Right cardiac atrium (tissue), 5 donors: Measurements from ENCODE around the gene RASA3. TPM values are rescaled to one million over a fixed set of nuclear protein-coding genes. Genes with fewer than 3 reads are reported as not detected.
A peak's percentile ranks its signal among the peaks of the same experiment; 100 is the strongest.

Experiments
- ATAC-seq, 2 donors: fragments of 200-7000 bp; cut with Tn5 transposase; one replicate each; pipeline versions ENCODE4 v1.8.0 to v1.9.1; 2020; ENCODE audit warnings: moderate library complexity in 2 of 2, mild to moderate bottlenecking in 1 of 2
- DNase-seq, 3 donors: peaks; one replicate each; pipeline ENCODE4 v3.0.0-alpha.2; 2020
- H3K27ac ChIP-seq: one replicate; pipeline ENCODE4 v1.5.1; 2013; ENCODE audit warnings: mild to moderate bottlenecking, low read length, control low read depth, moderate library complexity
- H3K27me3 ChIP-seq: one replicate; pipeline ENCODE4 v1.6.1; 2013; ENCODE audit not compliant: control insufficient read depth, insufficient read depth
- H3K4me1 ChIP-seq: one replicate; pipeline ENCODE4 v1.6.1; 2013; ENCODE audit warnings: low read length; ENCODE audit not compliant: control insufficient read depth, insufficient read depth
- H3K4me3 ChIP-seq: one replicate; pipeline ENCODE4 v1.5.1; 2013; ENCODE audit warnings: low read length, control low read depth
- H3K9me3 ChIP-seq: one replicate; pipeline ENCODE4 v1.6.1; 2013; ENCODE audit warnings: low read length; ENCODE audit not compliant: control insufficient read depth
- WGBS: extraction: QIAGEN DNeasy Blood & Tissue Kit; methylation state at CpG from one replicate; pipeline ENCODE4 v1.1.7; 2013; 5-methylcytosine and 5-hydroxymethylcytosine counted together
- intact Hi-C, 4 donors: fragments of 100-400 bp; cut with DNase I; formaldehyde crosslinking; loops; one replicate each; pipeline versions ENCODE4 v1.11.0 to v1.14.0; 2022 to 2023
- polyA plus RNA-seq: library from polyadenylated mRNA; stranded (reverse); fragments of 200-250 nt; gene quantifications from one replicate; pipeline ENCODE4 v1.2.3, GENCODE V29; 2013
- total RNA-seq, 4 donors: library from RNA; stranded (reverse); fragmentation: NEBNext Ultra II Directional; extraction: Animal tissue kit (Norgen Biotek cat#: 25700); gene quantifications; one replicate each; pipeline ENCODE4 v1.2.1, GENCODE V29; 2021
- donor health status: healthy with polysubstance abuse.
- donor health status: DM: no; HTN: yes; CAD: no.
- donor health status: DM: no; HTN: no; CAD: no.
- donor health status: DM: no; HTN: yes; CAD: no; lungs with severe emphysema.
- donor health status: DM: yes; HTN: yes; CAD: no.

Gene RASA3
- total and polyA plus RNA-seq, 5 donors: 7.4 to 15.5 (median 10.8) TPM

DNA sequence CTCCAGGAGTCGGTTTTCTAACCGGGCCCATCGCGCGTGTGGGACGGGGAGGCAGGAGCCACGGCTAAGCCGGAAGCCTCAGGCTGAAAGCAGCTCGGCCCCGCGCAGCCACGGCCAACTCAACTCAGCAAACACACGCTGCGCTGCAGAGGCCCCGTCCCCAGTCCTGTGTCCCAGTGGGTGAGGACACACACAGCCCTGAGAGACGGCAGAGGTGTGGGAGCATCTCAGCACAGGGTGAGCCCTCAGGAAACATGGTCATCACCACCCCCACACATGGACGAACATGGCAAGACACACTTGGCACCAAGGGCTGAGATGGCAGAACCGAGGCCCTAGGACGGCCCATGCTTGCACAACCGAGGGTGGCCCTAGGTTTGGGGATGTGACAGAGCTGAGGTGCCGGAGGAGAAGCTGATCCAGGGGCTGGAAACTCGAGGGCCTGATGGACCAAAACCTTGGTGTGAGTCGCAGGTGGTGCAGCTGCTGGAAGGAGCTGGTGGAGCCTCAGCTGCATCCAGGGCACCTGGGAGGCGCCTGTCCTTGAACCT, 129.6 kb downstream of the RASA3 start:
- intact Hi-C loops: no loop called here
- no peak for ATAC-seq
- Histone ChIP-seq H3K4me3 (no peak overlapping the region), H3K27ac (no peak overlapping the region), H3K4me1 (peaks cover 2% of the 10 kb centered on the region), H3K9me3 (no peaks in the 10 kb centered on the region), H3K27me3 (no peaks in the 10 kb centered on the region)
- 93% methylated on average over 24 of the region's 24 CpGs for whole genome bisulfite sequencing
- peak; percentile 8 to 39 (median 36) for DNase-seq

GRCh38 chr13:114002009-114002544, 130.3 kb downstream of the RASA3 start:
- no peaks in the 10 kb centered on the region for H3K9me3 ChIP-seq
- ATAC-seq: no peak
- H3K27ac ChIP-seq: no peak overlapping the region
- peak; percentile 31 to 62 (median 35) for DNase-seq
- peaks cover 2% of the 10 kb centered on the region for H3K4me1 ChIP-seq
- 88% methylated on average over 27 of the region's 27 CpGs for WGBS
- H3K4me3 ChIP-seq: no peak overlapping the region
- H3K27me3 ChIP-seq: no peaks in the 10 kb centered on the region
- intact Hi-C loops: no loop called here

DNA sequence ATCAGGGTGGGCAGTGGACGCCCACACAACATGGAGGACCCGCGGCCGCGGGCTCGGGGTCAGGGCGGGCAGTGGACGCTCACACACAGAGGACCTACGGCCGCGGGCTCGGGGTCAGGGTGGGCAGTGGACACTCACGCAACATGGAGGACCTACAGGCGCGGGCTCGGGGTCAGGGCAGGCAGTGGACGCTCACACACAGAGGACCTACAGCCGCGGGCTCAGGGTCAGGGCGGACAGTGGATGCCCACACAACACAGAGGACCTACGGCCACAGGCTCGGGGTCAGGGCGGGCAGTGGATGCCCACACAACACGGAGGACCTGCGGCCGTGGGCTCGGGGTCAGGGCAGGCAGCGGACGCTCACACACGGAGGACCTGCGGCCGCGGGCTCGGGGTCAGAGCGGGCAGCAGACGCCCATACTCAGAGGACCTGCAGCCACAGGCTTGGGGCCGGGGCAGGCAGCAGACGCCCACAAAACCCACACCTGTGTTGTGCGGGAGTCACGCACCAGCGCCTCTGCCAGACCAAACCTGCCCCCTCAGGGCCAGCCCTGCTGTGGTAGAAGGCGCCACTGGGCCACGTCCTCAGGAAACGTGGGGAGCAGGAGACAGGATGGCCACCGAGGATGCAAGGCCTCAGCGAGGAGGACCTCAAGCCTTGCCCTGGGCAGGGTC, 131.0 kb downstream of the RASA3 start:
- no peaks in the 10 kb centered on the region for H3K27me3 ChIP-seq
- H3K4me1 ChIP-seq: peaks cover 2% of the 10 kb centered on the region
- no peak overlapping the region for H3K27ac ChIP-seq
- peak in 1 of 2 donors; percentile 25 for ATAC-seq
- H3K4me3 ChIP-seq: no peak overlapping the region
- intact Hi-C loops: no loop called here
- no peaks in the 10 kb centered on the region for H3K9me3 ChIP-seq
- WGBS: 94% methylated on average over 46 of the region's 46 CpGs
- DNase-seq: peak; percentile 14 to 61 (median 53)

- H3K27me3 ChIP-seq: no peaks in the 10 kb centered on the region
- 96% methylated on average over 26 of the region's 26 CpGs for WGBS
- no peak overlapping the region for H3K27ac ChIP-seq
- no peak overlapping the region for H3K4me3 ChIP-seq
- DNase-seq (peak; percentile 7 to 40 (median 16)), ATAC-seq (no peak)
- H3K4me1 ChIP-seq: peaks cover 2% of the 10 kb centered on the region
- intact Hi-C loops: no loop called here
- H3K9me3 ChIP-seq: no peaks in the 10 kb centered on the region
Observed at GRCh38 chr13:114000151-114001040, 132.0 kb downstream of the RASA3 start.

GRCh38 chr13:113999618-113999910, 132.9 kb downstream of the RASA3 start:
- intact Hi-C loops: no loop called here
- DNase-seq: peak; percentile 7 to 57 (median 11)
- Histone ChIP-seq H3K9me3 (no peaks in the 10 kb centered on the region), H3K4me1 (peaks cover 2% of the 10 kb centered on the region), H3K27me3 (no peaks in the 10 kb centered on the region), H3K4me3 (no peak overlapping the region), H3K27ac (no peak overlapping the region)
- WGBS: 87% methylated on average over 10 of the region's 10 CpGs
- ATAC-seq: no peak

GRCh38 chr13:113998781-113999617, 133.4 kb downstream of the RASA3 start:
- 89% methylated on average over 42 of the region's 42 CpGs for WGBS
- Histone ChIP-seq H3K27me3 (no peaks in the 10 kb centered on the region), H3K9me3 (no peaks in the 10 kb centered on the region), H3K4me1 (peaks cover 2% of the 10 kb centered on the region), H3K4me3 (no peak overlapping the region), H3K27ac (no peak overlapping the region)
- peak; percentile 9 to 50 (median 42) for DNase-seq
- ATAC-seq: no peak
- intact Hi-C loops: no loop called here

GRCh38 chr13:113997845-113998751, 134.3 kb downstream of the RASA3 start:
- WGBS: 56% methylated on average over 29 of the region's 29 CpGs
- intact Hi-C loops: no loop called here

DNA sequence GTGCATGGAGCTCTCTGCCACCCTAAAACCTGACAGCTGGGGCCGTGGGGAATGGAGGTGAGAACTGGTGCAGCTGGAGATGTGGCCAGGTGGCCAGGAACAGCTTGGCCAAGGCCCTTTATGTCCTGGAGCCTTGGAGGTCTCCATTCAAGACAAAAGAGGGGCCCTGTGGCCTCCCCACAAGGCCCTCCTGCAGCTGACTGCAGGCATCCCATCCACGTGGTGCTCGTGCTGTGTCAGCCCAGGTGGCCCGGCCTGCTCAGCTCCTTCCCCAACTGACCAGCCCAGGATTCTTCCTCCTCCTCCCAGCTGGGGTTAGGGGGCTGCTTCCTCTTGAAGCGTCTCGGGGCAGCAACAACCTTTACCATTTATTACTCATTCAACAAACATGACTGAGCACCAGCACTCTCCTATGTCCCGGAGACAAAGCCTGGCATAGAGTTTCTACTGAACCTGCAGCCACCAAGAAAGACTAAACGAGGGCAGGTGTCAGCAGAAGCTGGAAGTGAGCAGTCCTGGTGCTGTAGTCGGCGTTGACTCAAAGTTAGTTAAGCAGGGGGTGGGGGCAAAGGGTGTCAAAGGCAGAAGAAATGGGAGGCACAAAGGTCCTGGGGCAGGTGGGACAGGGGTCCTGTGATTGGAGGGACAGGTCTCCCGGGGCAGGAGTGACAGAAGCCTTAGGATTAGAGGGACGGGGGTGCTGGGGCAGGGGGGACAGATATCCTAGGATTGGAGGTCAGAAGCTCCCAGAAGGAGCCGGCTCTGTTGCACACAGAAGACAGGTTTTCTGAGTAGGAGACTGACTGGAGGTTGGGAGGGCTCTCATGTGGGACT, 135.3 kb downstream of the RASA3 start:
- no peak overlapping the region for H3K27ac ChIP-seq
- no peak for ATAC-seq
- 86% methylated on average over 13 of the region's 13 CpGs for WGBS
- no peak overlapping the region for H3K4me3 ChIP-seq
- intact Hi-C loops: no loop called here
- DNase-seq: peak; percentile 8 to 42 (median 41)
- H3K27me3 ChIP-seq: no peaks in the 10 kb centered on the region
- peaks cover 2% of the 10 kb centered on the region for H3K4me1 ChIP-seq
- H3K9me3 ChIP-seq: no peaks in the 10 kb centered on the region

More at GRCh38 chr13:113997845-113998751, 134.3 kb downstream of the RASA3 start:
- peak overlapping the region; percentile 15 for H3K27ac ChIP-seq
- no peak overlapping the region for H3K4me3 ChIP-seq
- ATAC-seq: peak; percentile 50 to 56
- peak; percentile 80 to 89 (median 80) for DNase-seq
- no peaks in the 10 kb centered on the region for H3K27me3 ChIP-seq
- peaks cover 2% of the 10 kb centered on the region for H3K4me1 ChIP-seq
- no peaks in the 10 kb centered on the region for H3K9me3 ChIP-seq
